PFSK-1 (cell line): ENCODE results near the gene TAF6.

Source experiments
- POLR2AphosphoS5 ChIP-seq: IDR thresholded peaks from 2 replicates; pipeline ENCODE4 v1.6.1; 2012; ENCODE audit warnings: low read depth, mild to moderate bottlenecking, control low read depth, low read length, moderate library complexity
- REST ChIP-seq, 2 experiments: IDR thresholded peaks; 2 replicates each; pipeline versions ENCODE4 v1.6.1 to v1.8.0; 2011 to 2012; ENCODE audit warnings: low read depth in 2 of 2, low read length in 2 of 2, control low read depth in 1 of 2, inconsistent platforms in 1 of 2, mild to moderate bottlenecking in 1 of 2, moderate library complexity in 1 of 2; ENCODE audit not compliant: insufficient read depth in 1 of 2
- SIN3A ChIP-seq: IDR thresholded peaks from 2 replicates; pipeline ENCODE4 v1.6.1; 2012; ENCODE audit warnings: mild to moderate bottlenecking, low read length, moderate library complexity, borderline replicate concordance; ENCODE audit not compliant: insufficient read depth
- TAF1 ChIP-seq: IDR thresholded peaks from 2 replicates; pipeline ENCODE4 v1.6.1; 2012; ENCODE audit warnings: low read length, control low read depth, borderline replicate concordance; ENCODE audit not compliant: insufficient read depth

- TF ChIP-seq SIN3A (no peak), TAF1 (no peak), REST (IDR thresholded peaks at IDR 0.05; ENCODE audit: insufficient read depth in 1 of 2, low read depth in 2 of 2, low read length in 2 of 2) (no peak), POLR2AphosphoS5 (no peak; the same call in 1 of the 2 replicates)
Observed at GRCh38 chr7:100154651-100155491, 35.7 kb upstream of the TAF6 start.
